ENCODE measurements around the gene KCTD2. TPM values are rescaled to one million over a fixed set of nuclear protein-coding genes. Genes with fewer than 3 reads are reported as not detected.

Gene KCTD2
- total and polyA plus RNA-seq, 9 of the 15 experiments (the other 6 are each of a cell fraction or from before 2014, with no cell fraction given) = 1.7 to 32.9 (median 15.8) TPM

GRCh38 chr17:75034236-75034908 is 12.7 kb upstream of the KCTD2 start (continued):
- TF ChIP-seq, protein P1, sequence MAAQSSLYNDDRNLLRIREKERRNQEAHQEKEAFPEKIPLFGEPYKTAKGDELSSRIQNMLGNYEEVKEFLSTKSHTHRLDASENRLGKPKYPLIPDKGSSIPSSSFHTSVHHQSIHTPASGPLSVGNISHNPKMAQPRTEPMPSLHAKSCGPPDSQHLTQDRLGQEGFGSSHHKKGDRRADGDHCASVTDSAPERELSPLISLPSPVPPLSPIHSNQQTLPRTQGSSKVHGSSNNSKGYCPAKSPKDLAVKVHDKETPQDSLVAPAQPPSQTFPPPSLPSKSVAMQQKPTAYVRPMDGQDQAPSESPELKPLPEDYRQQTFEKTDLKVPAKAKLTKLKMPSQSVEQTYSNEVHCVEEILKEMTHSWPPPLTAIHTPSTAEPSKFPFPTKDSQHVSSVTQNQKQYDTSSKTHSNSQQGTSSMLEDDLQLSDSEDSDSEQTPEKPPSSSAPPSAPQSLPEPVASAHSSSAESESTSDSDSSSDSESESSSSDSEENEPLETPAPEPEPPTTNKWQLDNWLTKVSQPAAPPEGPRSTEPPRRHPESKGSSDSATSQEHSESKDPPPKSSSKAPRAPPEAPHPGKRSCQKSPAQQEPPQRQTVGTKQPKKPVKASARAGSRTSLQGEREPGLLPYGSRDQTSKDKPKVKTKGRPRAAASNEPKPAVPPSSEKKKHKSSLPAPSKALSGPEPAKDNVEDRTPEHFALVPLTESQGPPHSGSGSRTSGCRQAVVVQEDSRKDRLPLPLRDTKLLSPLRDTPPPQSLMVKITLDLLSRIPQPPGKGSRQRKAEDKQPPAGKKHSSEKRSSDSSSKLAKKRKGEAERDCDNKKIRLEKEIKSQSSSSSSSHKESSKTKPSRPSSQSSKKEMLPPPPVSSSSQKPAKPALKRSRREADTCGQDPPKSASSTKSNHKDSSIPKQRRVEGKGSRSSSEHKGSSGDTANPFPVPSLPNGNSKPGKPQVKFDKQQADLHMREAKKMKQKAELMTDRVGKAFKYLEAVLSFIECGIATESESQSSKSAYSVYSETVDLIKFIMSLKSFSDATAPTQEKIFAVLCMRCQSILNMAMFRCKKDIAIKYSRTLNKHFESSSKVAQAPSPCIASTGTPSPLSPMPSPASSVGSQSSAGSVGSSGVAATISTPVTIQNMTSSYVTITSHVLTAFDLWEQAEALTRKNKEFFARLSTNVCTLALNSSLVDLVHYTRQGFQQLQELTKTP (IDR thresholded peaks at IDR 0.05; ENCODE audit: low read depth in 1 of 2, partially characterized antibody in 2 of 2) = peak in 1 of 2 experiments; percentile 49
- TF ChIP-seq ZNF764 (CRISPR knock-in tag; IDR thresholded peaks at IDR 0.05; ENCODE audit: low read depth) = peak; percentile 91
- no peak for TF ChIP-seq SMARCC2 (IDR thresholded peaks at IDR 0.05; ENCODE audit: low read depth)
- no peak for TF ChIP-seq RBM14 (IDR thresholded peaks at IDR 0.05; ENCODE audit: borderline replicate concordance, insufficient read depth, low read depth, low read length)
- TF ChIP-seq, protein P2, sequence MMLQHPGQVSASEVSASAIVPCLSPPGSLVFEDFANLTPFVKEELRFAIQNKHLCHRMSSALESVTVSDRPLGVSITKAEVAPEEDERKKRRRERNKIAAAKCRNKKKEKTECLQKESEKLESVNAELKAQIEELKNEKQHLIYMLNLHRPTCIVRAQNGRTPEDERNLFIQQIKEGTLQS (IDR thresholded peaks at IDR 0.05) = no peak
- TF ChIP-seq, protein P2 (CRISPR knock-in tag; conservative IDR thresholded peaks at IDR 0.05) = no peak
- no peak for TF ChIP-seq RFX1 (IDR thresholded peaks at IDR 0.05)
- TF ChIP-seq SFPQ (IDR thresholded peaks at IDR 0.05; ENCODE audit: low read depth, low read length) = no peak
- TF ChIP-seq KLF16 (IDR thresholded peaks at IDR 0.05) = no peak
- no peak for TF ChIP-seq ZNF253 (CRISPR knock-in tag; conservative IDR thresholded peaks at IDR 0.05)
- TF ChIP-seq ZNF696 (CRISPR knock-in tag; conservative IDR thresholded peaks at IDR 0.05) = no peak
- TF ChIP-seq EGR1 (conservative IDR thresholded peaks at IDR 0.05) = no peak
- no peak for TF ChIP-seq RBM25 (IDR thresholded peaks at IDR 0.05; ENCODE audit: low read depth, low read length, severe bottlenecking)
- TF ChIP-seq RBM22 (IDR thresholded peaks at IDR 0.05; ENCODE audit: low read depth, low read length, poor library complexity, severe bottlenecking) = peak; percentile 44
- TF ChIP-seq HDAC2 (IDR thresholded peaks at IDR 0.05) = no peak; the same call in 1 of the 2 replicates
- no peak for TF ChIP-seq MYBL2 (IDR thresholded peaks at IDR 0.05; ENCODE audit: low read depth)
- no peak for TF ChIP-seq MYBL2 (CRISPR knock-in tag; IDR thresholded peaks at IDR 0.05; ENCODE audit: borderline replicate concordance)
- TF ChIP-seq, protein P3, sequence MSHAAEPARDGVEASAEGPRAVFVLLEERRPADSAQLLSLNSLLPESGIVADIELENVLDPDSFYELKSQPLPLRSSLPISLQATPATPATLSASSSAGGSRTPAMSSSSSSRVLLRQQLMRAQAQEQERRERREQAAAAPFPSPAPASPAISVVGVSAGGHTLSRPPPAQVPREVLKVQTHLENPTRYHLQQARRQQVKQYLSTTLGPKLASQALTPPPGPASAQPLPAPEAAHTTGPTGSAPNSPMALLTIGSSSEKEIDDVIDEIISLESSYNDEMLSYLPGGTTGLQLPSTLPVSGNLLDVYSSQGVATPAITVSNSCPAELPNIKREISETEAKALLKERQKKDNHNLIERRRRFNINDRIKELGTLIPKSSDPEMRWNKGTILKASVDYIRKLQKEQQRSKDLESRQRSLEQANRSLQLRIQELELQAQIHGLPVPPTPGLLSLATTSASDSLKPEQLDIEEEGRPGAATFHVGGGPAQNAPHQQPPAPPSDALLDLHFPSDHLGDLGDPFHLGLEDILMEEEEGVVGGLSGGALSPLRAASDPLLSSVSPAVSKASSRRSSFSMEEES (CRISPR knock-in tag; IDR thresholded peaks at IDR 0.05) = no peak
- no peak for TF ChIP-seq IFI16 (CRISPR knock-in tag; IDR thresholded peaks at IDR 0.05)
- no peak for TF ChIP-seq NCOA4 (IDR thresholded peaks at IDR 0.05; ENCODE audit: partially characterized antibody)
- peak; percentile 38; the same call in 1 of the 2 replicates for TF ChIP-seq ZBED1 (IDR thresholded peaks at IDR 0.05)
